ENCODE data around the gene FAIM.

FAIM gene

DNA sequence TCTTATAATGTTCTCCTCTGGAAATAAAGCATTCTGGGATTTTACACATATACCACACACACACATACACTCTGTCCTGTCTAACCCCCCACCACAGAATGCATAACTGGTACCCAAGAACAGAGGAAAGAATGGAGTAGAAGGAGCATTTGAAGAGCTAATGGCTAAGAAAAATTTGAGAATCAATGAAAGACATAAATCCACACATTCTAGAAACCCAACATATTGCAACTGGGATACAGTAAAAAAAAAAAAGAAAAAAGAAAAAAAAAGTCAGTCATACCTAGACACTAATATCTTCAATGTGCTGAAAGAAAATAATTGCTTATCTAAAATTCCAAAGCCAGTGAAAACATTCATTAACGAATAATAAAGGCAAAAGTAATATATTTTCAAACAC, 35.4 kb upstream of the FAIM start:
- no peak overlapping the region for H3K4me3 ChIP-seq (ENCODE audit: low read depth, low read length)
- TF ChIP-seq, protein P1, sequence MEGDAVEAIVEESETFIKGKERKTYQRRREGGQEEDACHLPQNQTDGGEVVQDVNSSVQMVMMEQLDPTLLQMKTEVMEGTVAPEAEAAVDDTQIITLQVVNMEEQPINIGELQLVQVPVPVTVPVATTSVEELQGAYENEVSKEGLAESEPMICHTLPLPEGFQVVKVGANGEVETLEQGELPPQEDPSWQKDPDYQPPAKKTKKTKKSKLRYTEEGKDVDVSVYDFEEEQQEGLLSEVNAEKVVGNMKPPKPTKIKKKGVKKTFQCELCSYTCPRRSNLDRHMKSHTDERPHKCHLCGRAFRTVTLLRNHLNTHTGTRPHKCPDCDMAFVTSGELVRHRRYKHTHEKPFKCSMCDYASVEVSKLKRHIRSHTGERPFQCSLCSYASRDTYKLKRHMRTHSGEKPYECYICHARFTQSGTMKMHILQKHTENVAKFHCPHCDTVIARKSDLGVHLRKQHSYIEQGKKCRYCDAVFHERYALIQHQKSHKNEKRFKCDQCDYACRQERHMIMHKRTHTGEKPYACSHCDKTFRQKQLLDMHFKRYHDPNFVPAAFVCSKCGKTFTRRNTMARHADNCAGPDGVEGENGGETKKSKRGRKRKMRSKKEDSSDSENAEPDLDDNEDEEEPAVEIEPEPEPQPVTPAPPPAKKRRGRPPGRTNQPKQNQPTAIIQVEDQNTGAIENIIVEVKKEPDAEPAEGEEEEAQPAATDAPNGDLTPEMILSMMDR (IDR thresholded peaks at IDR 0.05; ENCODE audit: low read depth, low read length), result no peak
- H3K9me3 ChIP-seq, result no peaks in the 10 kb centered on the region
- DNase-seq, result no peak
- no peaks in the 10 kb centered on the region for H3K36me3 ChIP-seq
- no peaks in the 10 kb centered on the region for H3K4me1 ChIP-seq
- no peaks in the 10 kb centered on the region for H3K27me3 ChIP-seq

DNA sequence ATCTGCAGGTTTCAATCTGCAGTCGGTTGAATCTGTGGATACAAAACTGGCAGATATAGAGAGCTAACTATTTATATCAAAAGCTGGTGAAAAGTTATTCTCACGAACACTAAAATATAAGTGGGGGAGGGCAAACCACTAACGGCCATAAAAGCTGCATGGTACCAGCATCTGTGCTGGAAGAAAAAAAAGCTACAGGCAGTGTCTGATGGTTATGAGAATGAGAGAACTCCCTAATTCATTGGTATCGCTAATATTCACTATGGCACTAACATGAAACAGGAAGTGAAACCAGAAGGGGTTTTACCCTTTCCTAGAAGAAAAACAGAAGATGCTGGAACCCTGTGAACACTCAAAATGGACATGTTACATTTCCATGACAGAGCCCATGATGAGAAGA, 30.4 kb upstream of the FAIM start:
- no peaks in the 10 kb centered on the region for H3K27me3 ChIP-seq
- H3K9me3 ChIP-seq, result no peaks in the 10 kb centered on the region
- no peak overlapping the region for H3K4me3 ChIP-seq (ENCODE audit: low read depth, low read length)
- no peaks in the 10 kb centered on the region for H3K4me1 ChIP-seq
- no peak for DNase-seq
- no peaks in the 10 kb centered on the region for H3K36me3 ChIP-seq
- TF ChIP-seq, protein P1 (IDR thresholded peaks at IDR 0.05; ENCODE audit: low read depth, low read length), result no peak

DNA sequence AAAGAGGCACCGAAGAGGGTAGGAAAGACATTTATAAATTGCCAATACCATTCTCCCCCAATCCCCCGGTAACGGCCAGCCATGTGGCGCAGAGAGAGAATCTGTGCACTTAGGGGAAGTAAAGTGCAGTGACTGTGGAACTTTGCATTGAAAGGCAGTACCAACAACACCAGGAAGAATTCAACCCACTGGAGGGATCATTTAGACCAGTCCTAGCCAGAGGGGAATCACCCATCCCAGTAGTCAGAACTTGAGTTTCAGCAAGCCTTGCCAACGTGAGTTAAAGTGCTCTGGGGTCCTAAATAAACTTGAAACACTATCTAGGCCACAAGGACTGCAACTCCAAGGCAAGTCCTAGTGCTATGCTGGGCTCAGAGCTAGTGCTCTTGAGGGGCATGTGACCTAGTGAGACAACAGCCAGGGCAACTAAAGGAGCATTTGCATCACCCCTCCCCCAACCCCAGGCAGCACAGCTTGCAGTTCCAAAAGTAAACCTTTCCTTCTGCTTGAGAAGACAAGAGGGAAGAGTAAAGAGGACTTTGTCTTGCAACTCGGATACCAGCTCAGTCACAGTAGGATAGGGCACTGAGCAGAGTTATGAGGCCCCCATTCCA, 29.5 kb upstream of the FAIM start:
- Histone ChIP-seq H3K4me1 (no peaks in the 10 kb centered on the region), H3K36me3 (no peaks in the 10 kb centered on the region), H3K27me3 (no peaks in the 10 kb centered on the region), H3K4me3 (ENCODE audit: low read depth, low read length) (no peak overlapping the region), H3K9me3 (no peaks in the 10 kb centered on the region)
- no peak for DNase-seq
- TF ChIP-seq, protein P1 (IDR thresholded peaks at IDR 0.05; ENCODE audit: low read depth, low read length), result no peak

DNA sequence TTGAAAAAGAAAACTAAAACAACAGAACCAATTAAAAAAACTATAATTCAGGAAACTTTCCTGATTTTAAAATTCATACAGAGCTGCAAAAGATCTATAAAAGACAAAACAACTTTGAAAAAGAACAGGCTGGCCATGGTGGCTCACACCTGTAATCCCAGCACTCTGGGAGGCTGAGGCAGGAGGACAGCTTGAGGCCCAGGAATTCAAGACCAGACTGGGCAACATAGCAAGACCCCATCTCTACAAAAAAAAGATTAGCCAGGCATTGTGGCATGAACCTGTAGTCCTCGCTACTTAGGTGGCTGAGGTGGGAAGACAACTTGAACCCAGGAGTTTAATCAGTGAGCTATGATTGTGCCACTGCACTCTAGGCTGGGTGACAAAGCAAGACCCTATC, 21.2 kb upstream of the FAIM start:
- no peak for DNase-seq
- Histone ChIP-seq H3K9me3 (no peaks in the 10 kb centered on the region), H3K36me3 (no peaks in the 10 kb centered on the region), H3K4me3 (ENCODE audit: low read depth, low read length) (no peak overlapping the region), H3K4me1 (no peaks in the 10 kb centered on the region), H3K27me3 (no peaks in the 10 kb centered on the region)
- TF ChIP-seq, protein P1 (IDR thresholded peaks at IDR 0.05; ENCODE audit: low read depth, low read length), result no peak

DNA sequence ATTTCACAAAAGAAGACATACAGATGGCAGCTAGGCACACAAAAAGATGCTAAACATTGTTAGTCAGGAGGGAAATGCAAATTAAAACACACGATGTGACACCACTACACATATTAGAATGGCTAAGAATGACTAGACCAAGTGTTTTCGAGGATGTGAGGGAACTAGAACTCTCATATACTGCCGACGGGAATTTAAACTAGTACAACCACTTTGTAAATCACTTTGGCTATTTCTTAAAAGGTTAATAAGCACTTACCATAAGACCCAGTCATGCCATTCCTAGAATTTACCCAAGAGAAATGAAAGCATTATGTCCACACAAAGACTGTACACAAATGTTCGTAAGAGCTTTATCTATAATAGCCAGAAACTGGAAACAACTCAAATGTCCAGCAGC, 20.1 kb upstream of the FAIM start:
- Histone ChIP-seq H3K9me3 (no peaks in the 10 kb centered on the region), H3K4me3 (ENCODE audit: low read depth, low read length) (no peak overlapping the region), H3K27me3 (no peaks in the 10 kb centered on the region), H3K4me1 (no peaks in the 10 kb centered on the region), H3K36me3 (no peaks in the 10 kb centered on the region)
- TF ChIP-seq, protein P1 (IDR thresholded peaks at IDR 0.05; ENCODE audit: low read depth, low read length), result no peak
- DNase-seq, result no peak

DNA sequence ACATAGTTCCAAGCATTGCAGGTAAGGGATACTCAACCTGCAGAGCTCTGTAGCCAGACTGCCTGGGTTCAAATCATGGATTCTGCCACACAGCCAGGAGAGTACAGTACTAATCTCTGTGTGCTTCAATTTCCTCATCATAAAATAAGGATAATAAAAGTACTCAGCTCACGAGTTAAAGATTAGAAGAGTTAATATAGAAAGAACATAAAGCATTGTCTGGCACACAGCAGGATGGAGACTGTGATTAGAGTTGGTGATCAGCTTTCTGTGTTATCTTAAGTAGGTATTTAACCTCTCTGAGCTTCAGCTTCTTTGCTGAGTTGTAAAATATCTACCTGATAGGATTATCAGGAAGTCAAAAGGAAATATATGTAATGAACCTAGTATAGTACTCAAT, 17.2 kb upstream of the FAIM start:
- DNase-seq, result no peak
- H3K4me3 ChIP-seq (ENCODE audit: low read depth, low read length), result no peak overlapping the region
- H3K4me1 ChIP-seq, result peaks cover 3% of the 10 kb centered on the region; the same call in 1 of the 2 replicates
- H3K9me3 ChIP-seq, result no peaks in the 10 kb centered on the region
- TF ChIP-seq, protein P1 (IDR thresholded peaks at IDR 0.05; ENCODE audit: low read depth, low read length), result no peak
- H3K27me3 ChIP-seq, result no peaks in the 10 kb centered on the region
- H3K36me3 ChIP-seq, result no peaks in the 10 kb centered on the region
